ENCODE measurements around the gene NUTM2A.
"Not testable (repeated sequence)": the region's sequence is repeated elsewhere in the genome, so short reads cannot be mapped to it uniquely, and the experiment has no call there.

NUTM2A gene

DNA sequence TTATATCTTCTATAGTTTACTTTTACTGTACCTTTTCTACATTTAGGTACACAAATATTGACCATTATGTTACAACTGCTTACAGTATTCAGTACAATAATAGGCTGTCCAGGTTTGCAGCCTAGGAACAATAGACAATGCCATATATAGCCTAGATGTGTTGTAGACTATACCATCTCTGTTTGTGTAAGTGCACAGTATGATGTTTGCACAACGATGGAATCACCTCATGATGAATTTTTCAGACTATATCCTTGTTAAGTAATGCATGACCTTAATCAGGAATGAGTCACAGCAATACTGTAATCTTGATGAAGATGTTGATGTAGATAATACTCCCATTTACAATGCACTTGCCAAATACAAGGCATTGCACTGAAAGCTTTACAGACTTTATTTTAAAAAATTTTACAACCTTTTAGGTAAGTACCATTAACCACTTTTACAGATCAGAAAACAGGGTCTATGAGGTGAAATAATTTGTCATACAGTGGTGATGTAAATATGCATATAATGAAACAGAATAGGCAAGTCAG lies 23.6 kb downstream of the NUTM2A start:
- DNase-seq (ENCODE audit: low read depth in 2 of 2) = not testable (repeated sequence)

DNA sequence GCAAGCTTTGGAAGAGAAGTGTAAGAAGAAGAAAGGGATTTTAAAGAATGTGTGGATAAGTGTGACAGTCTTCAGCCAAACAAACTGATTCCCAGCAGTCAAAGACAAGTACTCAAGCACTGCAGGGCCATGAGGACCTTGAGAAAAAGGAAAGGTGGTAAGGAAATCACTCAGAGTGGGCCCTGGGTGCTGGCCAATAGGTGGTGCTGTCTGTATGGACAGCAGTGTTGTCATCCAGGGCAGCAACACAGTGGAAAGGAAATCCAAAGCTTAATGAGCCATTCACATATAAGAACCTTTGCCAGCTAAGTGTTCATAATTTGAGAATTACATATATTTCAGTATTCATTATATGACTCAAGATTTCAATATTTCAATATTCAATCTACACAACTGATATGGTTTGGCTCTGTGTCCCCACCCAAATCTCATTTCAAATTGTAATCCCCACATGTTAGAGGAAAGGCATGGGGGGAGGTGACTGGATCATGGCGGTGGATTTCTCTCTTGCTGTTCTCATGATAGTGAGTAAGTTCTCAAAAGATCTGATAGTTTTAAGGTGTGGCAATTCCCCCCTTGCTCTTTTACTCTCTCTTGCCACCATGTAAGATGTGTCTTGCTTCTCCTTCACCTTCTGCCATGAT lies 55.6 kb downstream of the NUTM2A start:
- not testable (repeated sequence) for DNase-seq (ENCODE audit: low read depth in 2 of 2)

Measured in stimulated activated CD8-positive, alpha-beta memory T cell treated with anti-CD3 and anti-CD28 coated beads, Interleukin-2, amount 100 ng/mL, for 1 hour (primary cell).